ENCODE measurements around the gene IGLL5. TPM values are rescaled to one million over a fixed set of nuclear protein-coding genes. Genes with fewer than 3 reads are reported as not detected.

Gene IGLL5
- total and polyA plus RNA-seq, 2 experiments from 2014 or later, result not detected

DNA sequence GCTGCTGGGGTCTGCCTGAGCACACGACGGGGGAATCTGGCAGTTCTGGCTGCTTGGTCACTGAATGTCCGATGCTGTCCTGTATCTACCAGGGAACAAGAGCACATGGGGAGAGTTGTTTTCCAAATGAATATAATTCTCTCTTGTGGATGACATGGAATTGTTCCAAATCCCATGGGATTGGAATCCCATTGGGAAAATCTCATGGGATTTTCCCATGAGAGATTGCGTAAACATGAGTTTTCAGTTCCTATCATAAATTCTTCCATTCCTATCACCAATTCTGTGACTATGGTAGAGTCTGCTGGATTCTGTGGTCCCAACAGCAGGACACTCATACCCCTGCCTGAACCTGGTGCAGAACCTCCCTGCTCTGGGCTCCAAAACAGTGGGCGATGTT, 35.6 kb upstream of the IGLL5 start:
- Histone ChIP-seq H3K9me3 (ENCODE audit: low read depth) (no peaks in the 10 kb centered on the region), H3K27ac (no peak overlapping the region), H3K4me1 (ENCODE audit: low read depth) (no peaks in the 10 kb centered on the region), H3K4me3 (no peak overlapping the region), H3K36me3 (no peaks in the 10 kb centered on the region), H3K27me3 (no peaks in the 10 kb centered on the region)
- DNase-seq (ENCODE audit: low read depth in 1 of 2, low spot score in 1 of 2), result no peak
- no peak for TF ChIP-seq CTCF (IDR thresholded peaks at IDR 0.05; ENCODE audit: low read depth, low read length)

- Histone ChIP-seq H3K36me3 (no peaks in the 10 kb centered on the region), H3K4me1 (ENCODE audit: low read depth) (no peaks in the 10 kb centered on the region), H3K9me3 (ENCODE audit: low read depth) (no peaks in the 10 kb centered on the region), H3K27ac (no peak overlapping the region), H3K4me3 (no peak overlapping the region), H3K27me3 (no peaks in the 10 kb centered on the region)
- TF ChIP-seq CTCF (IDR thresholded peaks at IDR 0.05; ENCODE audit: low read depth, low read length), result no peak
- no peak for DNase-seq (ENCODE audit: low read depth in 1 of 2, low spot score in 1 of 2)
These were observed 33.9 kb upstream of the IGLL5 start for GRCh38 chr22:22853713-22854112.

GRCh38 chr22:22854466-22854865, 33.1 kb upstream of the IGLL5 start:
- no peaks in the 10 kb centered on the region for H3K27me3 ChIP-seq
- H3K4me1 ChIP-seq (ENCODE audit: low read depth), result no peaks in the 10 kb centered on the region
- no peak for TF ChIP-seq CTCF (IDR thresholded peaks at IDR 0.05; ENCODE audit: low read depth, low read length)
- DNase-seq (ENCODE audit: low read depth in 1 of 2, low spot score in 1 of 2), result no peak
- H3K27ac ChIP-seq, result no peak overlapping the region
- H3K4me3 ChIP-seq, result no peak overlapping the region
- no peaks in the 10 kb centered on the region for H3K36me3 ChIP-seq
- no peaks in the 10 kb centered on the region for H3K9me3 ChIP-seq (ENCODE audit: low read depth)

DNA sequence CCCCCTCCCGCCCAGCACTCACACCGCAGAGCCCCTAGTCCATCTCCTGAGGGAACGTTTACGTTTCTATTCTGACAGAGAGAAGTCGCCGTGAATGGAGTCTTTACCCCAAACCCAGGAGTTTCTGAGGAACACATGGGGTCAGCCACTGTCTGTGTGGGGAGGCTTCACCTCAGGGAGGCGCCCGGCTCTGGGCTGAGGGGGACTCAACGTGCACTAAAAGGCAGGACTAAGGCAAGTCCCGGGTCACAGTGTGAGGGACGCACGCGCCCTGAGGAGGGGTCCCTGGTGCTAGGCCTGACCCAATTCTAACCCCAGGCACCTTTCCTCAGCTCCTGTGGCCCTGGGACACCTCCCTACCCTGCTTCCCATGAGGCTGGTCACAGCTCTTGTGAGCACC, 32.5 kb upstream of the IGLL5 start:
- Histone ChIP-seq H3K27me3 (no peaks in the 10 kb centered on the region), H3K4me3 (no peak overlapping the region), H3K27ac (no peak overlapping the region), H3K9me3 (ENCODE audit: low read depth) (no peaks in the 10 kb centered on the region), H3K4me1 (ENCODE audit: low read depth) (no peaks in the 10 kb centered on the region), H3K36me3 (no peaks in the 10 kb centered on the region)
- DNase-seq (ENCODE audit: low read depth in 1 of 2, low spot score in 1 of 2), result no peak
- no peak for TF ChIP-seq CTCF (IDR thresholded peaks at IDR 0.05; ENCODE audit: low read depth, low read length)

DNA sequence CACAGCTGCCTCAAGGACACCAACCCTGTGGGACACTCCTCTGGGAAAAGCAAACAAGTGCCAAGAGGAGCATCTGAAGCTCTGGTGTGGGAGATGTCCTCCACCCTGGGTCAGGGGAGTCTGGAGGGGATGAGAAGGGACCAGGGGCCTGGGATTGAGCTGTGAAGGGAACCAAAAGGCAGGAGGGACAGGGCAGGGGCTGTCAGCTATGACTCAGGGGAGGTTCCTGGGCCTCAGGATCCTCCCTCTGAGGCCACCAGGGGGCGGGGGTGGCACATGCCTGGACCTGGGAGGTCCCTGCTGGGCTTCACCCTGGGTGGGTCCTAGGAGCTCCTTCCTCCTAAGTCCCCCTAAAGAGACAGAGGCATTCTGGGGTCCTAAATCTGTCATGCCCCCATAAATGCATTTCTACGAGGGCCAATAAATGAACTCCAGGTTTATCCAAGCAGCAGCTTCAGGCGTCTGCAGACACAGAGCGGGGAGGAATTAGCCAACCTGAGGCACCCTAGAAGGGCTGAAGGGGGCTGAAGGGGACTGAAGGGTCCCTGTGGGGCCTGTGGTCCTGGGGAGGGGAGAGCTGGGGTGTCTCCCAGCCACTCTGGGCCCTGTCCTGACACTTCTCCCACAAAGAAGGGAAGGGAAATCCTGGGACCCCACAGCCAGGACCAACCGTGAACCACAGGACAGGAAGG, 31.9 kb upstream of the IGLL5 start:
- TF ChIP-seq CTCF (IDR thresholded peaks at IDR 0.05; ENCODE audit: low read depth, low read length), result peak; percentile 40
- DNase-seq (ENCODE audit: low read depth in 1 of 2, low spot score in 1 of 2), result peak in 1 of 2 donors; percentile 13
- H3K27me3 ChIP-seq, result no peaks in the 10 kb centered on the region

More for the DNA sequence above, 31.9 kb upstream of the IGLL5 start:
- Histone ChIP-seq H3K4me1 (ENCODE audit: low read depth) (no peaks in the 10 kb centered on the region), H3K9me3 (ENCODE audit: low read depth) (no peaks in the 10 kb centered on the region), H3K4me3 (no peak overlapping the region), H3K27ac (no peak overlapping the region), H3K36me3 (no peaks in the 10 kb centered on the region)
